ENCODE data around the gene TMEM132C. TPM values are rescaled to one million over a fixed set of nuclear protein-coding genes. Genes with fewer than 3 reads are reported as not detected.

Gene TMEM132C
- total and polyA plus RNA-seq, 2 experiments from 2014 or later: not detected

- Mint-ChIP-seq H3K27ac (no peak overlapping the region), H3K4me3 (no peak overlapping the region), H3K36me3 (ENCODE audit: low read depth) (peaks cover 34% of the 10 kb centered on the region), H3K9me3 (peaks cover 100% of the 10 kb centered on the region), H3K27me3 (ENCODE audit: insufficient read depth, low read depth, poor library complexity) (peaks cover 9% of the 10 kb centered on the region), H3K4me1 (no peaks in the 10 kb centered on the region)
- TF ChIP-seq NANOG (IDR thresholded peaks at IDR 0.05; ENCODE audit: borderline replicate concordance) (no peak), ZNF114 (CRISPR knock-in tag; IDR thresholded peaks at IDR 0.05) (no peak), STAT1 (IDR thresholded peaks at IDR 0.05; ENCODE audit: unreplicated experiment) (no peak), CREB1 (CRISPR knock-in tag; IDR thresholded peaks at IDR 0.05; ENCODE audit: low read depth) (no peak), ZNF462 (CRISPR knock-in tag; IDR thresholded peaks at IDR 0.05) (no peak), EZH2 (IDR thresholded peaks at IDR 0.05; ENCODE audit: low read depth, unreplicated experiment) (no peak), POLR2AphosphoS5 (IDR thresholded peaks at IDR 0.05; ENCODE audit: low read depth) (no peak), ETS1 (IDR thresholded peaks at IDR 0.05) (no peak), ZNF331 (CRISPR knock-in tag; IDR thresholded peaks at IDR 0.05; ENCODE audit: low read depth) (no peak), EZH2phosphoT487 (IDR thresholded peaks at IDR 0.05; ENCODE audit: unreplicated experiment) (no peak), JUNB (IDR thresholded peaks at IDR 0.05; ENCODE audit: unreplicated experiment) (no peak)
- TF ChIP-seq, protein P1, sequence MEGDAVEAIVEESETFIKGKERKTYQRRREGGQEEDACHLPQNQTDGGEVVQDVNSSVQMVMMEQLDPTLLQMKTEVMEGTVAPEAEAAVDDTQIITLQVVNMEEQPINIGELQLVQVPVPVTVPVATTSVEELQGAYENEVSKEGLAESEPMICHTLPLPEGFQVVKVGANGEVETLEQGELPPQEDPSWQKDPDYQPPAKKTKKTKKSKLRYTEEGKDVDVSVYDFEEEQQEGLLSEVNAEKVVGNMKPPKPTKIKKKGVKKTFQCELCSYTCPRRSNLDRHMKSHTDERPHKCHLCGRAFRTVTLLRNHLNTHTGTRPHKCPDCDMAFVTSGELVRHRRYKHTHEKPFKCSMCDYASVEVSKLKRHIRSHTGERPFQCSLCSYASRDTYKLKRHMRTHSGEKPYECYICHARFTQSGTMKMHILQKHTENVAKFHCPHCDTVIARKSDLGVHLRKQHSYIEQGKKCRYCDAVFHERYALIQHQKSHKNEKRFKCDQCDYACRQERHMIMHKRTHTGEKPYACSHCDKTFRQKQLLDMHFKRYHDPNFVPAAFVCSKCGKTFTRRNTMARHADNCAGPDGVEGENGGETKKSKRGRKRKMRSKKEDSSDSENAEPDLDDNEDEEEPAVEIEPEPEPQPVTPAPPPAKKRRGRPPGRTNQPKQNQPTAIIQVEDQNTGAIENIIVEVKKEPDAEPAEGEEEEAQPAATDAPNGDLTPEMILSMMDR (conservative IDR thresholded peaks at IDR 0.05; ENCODE audit: low read depth in 2 of 2): no peak
- TF ChIP-seq, protein P2, sequence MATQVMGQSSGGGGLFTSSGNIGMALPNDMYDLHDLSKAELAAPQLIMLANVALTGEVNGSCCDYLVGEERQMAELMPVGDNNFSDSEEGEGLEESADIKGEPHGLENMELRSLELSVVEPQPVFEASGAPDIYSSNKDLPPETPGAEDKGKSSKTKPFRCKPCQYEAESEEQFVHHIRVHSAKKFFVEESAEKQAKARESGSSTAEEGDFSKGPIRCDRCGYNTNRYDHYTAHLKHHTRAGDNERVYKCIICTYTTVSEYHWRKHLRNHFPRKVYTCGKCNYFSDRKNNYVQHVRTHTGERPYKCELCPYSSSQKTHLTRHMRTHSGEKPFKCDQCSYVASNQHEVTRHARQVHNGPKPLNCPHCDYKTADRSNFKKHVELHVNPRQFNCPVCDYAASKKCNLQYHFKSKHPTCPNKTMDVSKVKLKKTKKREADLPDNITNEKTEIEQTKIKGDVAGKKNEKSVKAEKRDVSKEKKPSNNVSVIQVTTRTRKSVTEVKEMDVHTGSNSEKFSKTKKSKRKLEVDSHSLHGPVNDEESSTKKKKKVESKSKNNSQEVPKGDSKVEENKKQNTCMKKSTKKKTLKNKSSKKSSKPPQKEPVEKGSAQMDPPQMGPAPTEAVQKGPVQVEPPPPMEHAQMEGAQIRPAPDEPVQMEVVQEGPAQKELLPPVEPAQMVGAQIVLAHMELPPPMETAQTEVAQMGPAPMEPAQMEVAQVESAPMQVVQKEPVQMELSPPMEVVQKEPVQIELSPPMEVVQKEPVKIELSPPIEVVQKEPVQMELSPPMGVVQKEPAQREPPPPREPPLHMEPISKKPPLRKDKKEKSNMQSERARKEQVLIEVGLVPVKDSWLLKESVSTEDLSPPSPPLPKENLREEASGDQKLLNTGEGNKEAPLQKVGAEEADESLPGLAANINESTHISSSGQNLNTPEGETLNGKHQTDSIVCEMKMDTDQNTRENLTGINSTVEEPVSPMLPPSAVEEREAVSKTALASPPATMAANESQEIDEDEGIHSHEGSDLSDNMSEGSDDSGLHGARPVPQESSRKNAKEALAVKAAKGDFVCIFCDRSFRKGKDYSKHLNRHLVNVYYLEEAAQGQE (IDR thresholded peaks at IDR 0.05; ENCODE audit: unreplicated experiment): no peak
- no peak overlapping the region for H3K4me3 ChIP-seq
- no peaks in the 10 kb centered on the region for H3K4me1 ChIP-seq (ENCODE audit: insufficient read depth)
- no peaks in the 10 kb centered on the region for H3K9me2 ChIP-seq (ENCODE audit: insufficient read depth)
- H3F3A ChIP-seq (replicated peaks; ENCODE audit: low read depth): no peaks in the 10 kb centered on the region
- DNase-seq (ENCODE audit: low spot score): no peak
- no peak for ATAC-seq
- H3K4me2 ChIP-seq: no peak overlapping the region
- no peaks in the 10 kb centered on the region for H3K27me3 ChIP-seq (ENCODE audit: insufficient read depth)
- no peak overlapping the region for H2AFZ ChIP-seq
- peaks cover 5% of the 10 kb centered on the region; the same call in 1 of the 2 replicates for H3K36me3 ChIP-seq (ENCODE audit: insufficient read depth)
- H4K20me1 ChIP-seq (replicated peaks; ENCODE audit: insufficient read depth): no peaks in the 10 kb centered on the region
- H3K79me2 ChIP-seq (replicated peaks; ENCODE audit: insufficient read depth): no peaks in the 10 kb centered on the region
- H3K27ac ChIP-seq (ENCODE audit: low read depth): no peak overlapping the region
Observed at GRCh38 chr12:128564956-128565355, 298.0 kb downstream of the TMEM132C start.

Data from GM23338 (cell line).